ENCODE measurements around the gene OPCML.

Gene OPCML

DNA sequence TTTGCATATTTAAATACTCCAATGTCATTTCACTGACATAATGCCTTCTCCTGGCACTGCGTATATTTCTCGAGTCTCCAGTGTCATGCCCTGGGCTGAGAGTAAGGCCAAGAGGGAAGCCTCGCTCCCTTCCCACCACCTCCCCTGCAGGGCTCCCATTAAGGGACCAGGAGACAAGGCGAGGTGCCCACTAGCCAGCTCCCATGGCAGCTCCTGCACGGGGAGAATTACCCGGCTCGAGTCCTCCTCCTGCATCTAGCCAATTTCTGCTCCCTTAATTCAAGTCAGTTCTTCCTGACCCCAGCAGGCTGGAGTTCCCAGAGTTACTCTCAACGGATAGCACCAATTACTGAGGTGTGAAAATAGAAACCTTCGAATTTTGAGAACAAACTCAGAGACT lies 31.9 kb downstream of the OPCML start:
- Histone ChIP-seq H3K36me3 (no peaks in the 10 kb centered on the region), H3K27me3 (no peaks in the 10 kb centered on the region), H3K4me1 (ENCODE audit: control insufficient read depth in 1 of 2, insufficient read depth in 1 of 2, low read depth in 1 of 2, low read length in 1 of 2) (no peaks in the 10 kb centered on the region), H3K4me3 (ENCODE audit: low read depth in 1 of 2, low read length in 1 of 2) (no peak overlapping the region), H3K27ac (no peak overlapping the region), H3K9me3 (no peaks in the 10 kb centered on the region)
- TF ChIP-seq, protein P1, sequence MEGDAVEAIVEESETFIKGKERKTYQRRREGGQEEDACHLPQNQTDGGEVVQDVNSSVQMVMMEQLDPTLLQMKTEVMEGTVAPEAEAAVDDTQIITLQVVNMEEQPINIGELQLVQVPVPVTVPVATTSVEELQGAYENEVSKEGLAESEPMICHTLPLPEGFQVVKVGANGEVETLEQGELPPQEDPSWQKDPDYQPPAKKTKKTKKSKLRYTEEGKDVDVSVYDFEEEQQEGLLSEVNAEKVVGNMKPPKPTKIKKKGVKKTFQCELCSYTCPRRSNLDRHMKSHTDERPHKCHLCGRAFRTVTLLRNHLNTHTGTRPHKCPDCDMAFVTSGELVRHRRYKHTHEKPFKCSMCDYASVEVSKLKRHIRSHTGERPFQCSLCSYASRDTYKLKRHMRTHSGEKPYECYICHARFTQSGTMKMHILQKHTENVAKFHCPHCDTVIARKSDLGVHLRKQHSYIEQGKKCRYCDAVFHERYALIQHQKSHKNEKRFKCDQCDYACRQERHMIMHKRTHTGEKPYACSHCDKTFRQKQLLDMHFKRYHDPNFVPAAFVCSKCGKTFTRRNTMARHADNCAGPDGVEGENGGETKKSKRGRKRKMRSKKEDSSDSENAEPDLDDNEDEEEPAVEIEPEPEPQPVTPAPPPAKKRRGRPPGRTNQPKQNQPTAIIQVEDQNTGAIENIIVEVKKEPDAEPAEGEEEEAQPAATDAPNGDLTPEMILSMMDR (IDR thresholded peaks at IDR 0.05), result no peak

DNA sequence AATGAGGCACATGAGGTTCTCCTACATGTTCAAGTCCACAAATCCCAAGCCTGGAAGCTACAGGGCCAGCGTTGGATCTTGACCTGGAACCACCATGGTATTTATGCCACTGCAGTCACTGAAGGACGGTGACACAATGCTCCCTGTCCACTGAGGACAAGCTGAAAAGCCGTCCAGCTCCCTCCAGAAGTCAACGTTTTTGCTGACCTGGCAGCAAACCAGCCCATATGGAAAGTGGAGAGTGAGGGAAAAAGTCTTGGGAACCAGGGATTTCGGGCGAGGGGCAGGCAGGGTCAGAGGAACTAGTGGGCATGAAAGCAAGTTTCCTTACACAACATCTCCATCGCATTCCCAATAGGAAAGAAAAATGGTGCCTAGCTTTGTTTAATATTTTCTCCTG lies 33.3 kb downstream of the OPCML start:
- Histone ChIP-seq H3K27ac (no peak overlapping the region), H3K4me1 (ENCODE audit: control insufficient read depth in 1 of 2, insufficient read depth in 1 of 2, low read depth in 1 of 2, low read length in 1 of 2) (no peaks in the 10 kb centered on the region), H3K4me3 (ENCODE audit: low read depth in 1 of 2, low read length in 1 of 2) (no peak overlapping the region), H3K27me3 (no peaks in the 10 kb centered on the region), H3K9me3 (no peaks in the 10 kb centered on the region), H3K36me3 (no peaks in the 10 kb centered on the region)
- TF ChIP-seq, protein P1 (IDR thresholded peaks at IDR 0.05), result no peak

DNA sequence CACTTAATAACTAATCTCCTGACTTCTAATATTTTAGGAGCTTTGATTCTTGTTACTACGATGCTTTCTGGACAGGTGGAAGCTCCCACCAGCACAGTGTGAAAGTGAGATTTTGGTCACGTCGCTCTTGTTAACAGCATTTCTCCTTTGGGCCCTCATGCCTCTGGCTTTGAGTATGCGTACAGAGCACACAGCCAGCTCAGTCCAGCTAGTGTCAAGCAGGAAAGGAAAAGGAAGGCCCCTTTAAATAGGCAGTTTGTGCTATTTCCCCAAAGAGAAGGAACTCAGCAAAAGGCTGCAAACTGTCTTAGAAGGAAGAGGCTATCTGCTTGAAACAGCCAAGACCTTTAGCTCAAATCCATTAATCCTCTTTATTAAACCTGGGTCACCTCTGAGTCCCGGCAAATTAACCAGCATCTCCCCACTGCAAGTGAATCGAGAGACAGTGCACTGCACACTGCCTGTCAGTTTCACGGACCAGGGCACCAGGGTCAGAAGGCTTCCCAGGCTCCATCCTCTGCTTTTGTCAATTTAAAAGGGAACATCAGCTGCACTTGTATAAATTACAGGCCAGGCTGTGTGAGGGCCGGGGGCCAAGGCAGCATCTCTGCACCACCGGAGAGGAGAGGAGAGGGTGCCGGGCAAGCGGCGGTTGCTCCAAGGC lies 34.7 kb downstream of the OPCML start:
- no peaks in the 10 kb centered on the region for H3K27me3 ChIP-seq
- H3K4me3 ChIP-seq (ENCODE audit: low read depth in 1 of 2, low read length in 1 of 2), result no peak overlapping the region
- H3K4me1 ChIP-seq (ENCODE audit: control insufficient read depth in 1 of 2, insufficient read depth in 1 of 2, low read depth in 1 of 2, low read length in 1 of 2), result no peaks in the 10 kb centered on the region
- H3K36me3 ChIP-seq, result no peaks in the 10 kb centered on the region
- TF ChIP-seq, protein P1 (IDR thresholded peaks at IDR 0.05), result no peak
- H3K9me3 ChIP-seq, result no peaks in the 10 kb centered on the region
- H3K27ac ChIP-seq, result no peak overlapping the region

DNA sequence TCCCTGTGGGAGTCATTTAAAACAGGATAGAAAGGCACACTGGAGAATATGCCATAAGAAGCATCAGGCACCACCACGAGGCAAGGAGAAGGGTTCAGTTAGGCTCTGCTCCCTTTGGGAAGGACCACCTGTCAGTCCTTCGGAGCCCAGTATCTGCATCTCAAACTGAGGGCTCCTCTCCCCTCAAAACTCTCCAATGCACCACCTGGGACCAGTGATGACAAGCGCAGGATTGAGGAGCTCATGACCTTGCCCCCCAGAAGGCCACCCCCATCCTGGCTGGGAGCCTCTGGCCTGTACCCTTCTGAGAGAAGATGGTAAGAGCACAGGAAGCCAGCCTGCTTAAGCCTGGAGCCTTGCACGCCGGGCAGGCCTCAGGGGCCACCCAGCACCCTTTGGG lies 39.4 kb downstream of the OPCML start:
- H3K4me1 ChIP-seq (ENCODE audit: control insufficient read depth in 1 of 2, insufficient read depth in 1 of 2, low read depth in 1 of 2, low read length in 1 of 2), result no peaks in the 10 kb centered on the region
- TF ChIP-seq, protein P1 (IDR thresholded peaks at IDR 0.05), result no peak
- no peaks in the 10 kb centered on the region for H3K27me3 ChIP-seq
- no peak overlapping the region for H3K4me3 ChIP-seq (ENCODE audit: low read depth in 1 of 2, low read length in 1 of 2)
- no peaks in the 10 kb centered on the region for H3K36me3 ChIP-seq
- no peak overlapping the region for H3K27ac ChIP-seq
- no peaks in the 10 kb centered on the region for H3K9me3 ChIP-seq

DNA sequence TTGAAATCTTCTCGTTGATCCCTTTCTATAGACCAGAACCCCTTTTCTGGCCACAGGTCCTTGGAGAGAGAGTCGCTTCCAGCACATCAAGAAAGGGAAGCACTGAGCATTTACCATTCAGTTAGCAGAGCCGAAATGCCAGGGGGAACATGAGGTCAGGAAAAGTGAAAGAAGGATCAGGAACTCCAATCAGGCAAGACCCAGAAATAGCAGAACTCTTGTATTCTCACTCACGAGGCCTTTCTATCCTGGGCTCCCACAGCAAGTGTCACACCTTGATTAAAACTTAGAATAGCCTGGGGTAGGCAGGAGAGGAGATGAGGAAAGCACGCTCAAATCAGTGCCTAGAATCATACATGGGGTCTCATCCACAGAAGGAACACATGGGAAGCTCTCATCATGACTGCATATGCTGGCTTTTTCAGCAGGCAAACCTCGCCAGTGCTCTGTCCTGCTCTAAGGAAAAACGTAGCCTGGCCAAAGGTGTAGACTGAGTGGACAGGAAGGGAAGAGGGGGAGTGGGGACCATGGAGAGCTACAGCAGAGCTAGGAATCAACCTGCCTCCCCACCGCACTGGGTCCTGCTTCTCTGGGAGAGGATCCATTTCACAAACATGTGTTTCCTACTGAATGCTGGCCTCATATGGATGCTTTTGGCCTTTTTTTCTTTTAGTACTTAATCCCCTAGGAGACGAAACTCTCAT lies 40.5 kb downstream of the OPCML start:
- TF ChIP-seq, protein P1 (IDR thresholded peaks at IDR 0.05), result no peak
- no peaks in the 10 kb centered on the region for H3K4me1 ChIP-seq (ENCODE audit: control insufficient read depth in 1 of 2, insufficient read depth in 1 of 2, low read depth in 1 of 2, low read length in 1 of 2)
- no peaks in the 10 kb centered on the region for H3K36me3 ChIP-seq
- H3K9me3 ChIP-seq, result no peaks in the 10 kb centered on the region
- no peaks in the 10 kb centered on the region for H3K27me3 ChIP-seq
- H3K4me3 ChIP-seq (ENCODE audit: low read depth in 1 of 2, low read length in 1 of 2), result no peak overlapping the region
- no peak overlapping the region for H3K27ac ChIP-seq
